Measurements from ENCODE around the gene PPARGC1A. TPM values are rescaled to one million over a fixed set of nuclear protein-coding genes. Genes with fewer than 3 reads are reported as not detected.
A peak's percentile ranks its signal among the peaks of the same experiment; 100 is the strongest.

The PPARGC1A gene
- total RNA-seq, 1 experiment from 2014 or later, result 1.9 TPM

DNA sequence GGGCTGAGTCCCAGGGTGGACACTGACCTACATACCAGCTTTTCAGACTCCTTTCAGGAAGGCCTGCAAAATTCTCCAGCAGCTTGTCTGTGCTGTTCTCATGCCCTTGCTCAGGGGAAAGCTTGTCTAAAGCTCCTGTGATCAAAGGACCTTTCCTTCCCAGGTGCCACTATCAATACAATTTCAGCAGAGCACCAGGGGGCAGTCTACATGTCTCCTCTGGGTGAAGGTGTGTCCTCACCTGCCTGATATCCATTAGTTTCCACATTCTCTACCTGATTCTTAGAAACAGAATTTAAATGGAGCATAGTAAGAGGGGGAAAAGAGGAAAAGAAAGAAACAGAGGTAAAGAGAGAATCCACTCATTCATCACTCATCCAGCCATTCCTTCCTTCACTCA, 114.2 kb downstream of the PPARGC1A start:
- CTCF ChIA-PET, result interaction anchor here (0.7 to 1.4 kb wide), 5 partner anchors 8 to 840 kb away, joined by 3 to 6 read pairs (median 3); no protein-coding TSS in a partner anchor
- H3K27ac Mint-ChIP-seq, result no peak overlapping the region

GRCh38 chr4:23774909-23775308, 114.9 kb downstream of the PPARGC1A start:
- Mint-ChIP-seq H3K9me3 (no peaks in the 10 kb centered on the region), H3K36me3 (no peaks in the 10 kb centered on the region), H3K4me3 (no peak overlapping the region), H3K27ac (no peak overlapping the region), H3K27me3 (ENCODE audit: low read depth) (no peaks in the 10 kb centered on the region), H3K4me1 (peaks cover 33% of the 10 kb centered on the region)
- TF ChIP-seq, protein P1, sequence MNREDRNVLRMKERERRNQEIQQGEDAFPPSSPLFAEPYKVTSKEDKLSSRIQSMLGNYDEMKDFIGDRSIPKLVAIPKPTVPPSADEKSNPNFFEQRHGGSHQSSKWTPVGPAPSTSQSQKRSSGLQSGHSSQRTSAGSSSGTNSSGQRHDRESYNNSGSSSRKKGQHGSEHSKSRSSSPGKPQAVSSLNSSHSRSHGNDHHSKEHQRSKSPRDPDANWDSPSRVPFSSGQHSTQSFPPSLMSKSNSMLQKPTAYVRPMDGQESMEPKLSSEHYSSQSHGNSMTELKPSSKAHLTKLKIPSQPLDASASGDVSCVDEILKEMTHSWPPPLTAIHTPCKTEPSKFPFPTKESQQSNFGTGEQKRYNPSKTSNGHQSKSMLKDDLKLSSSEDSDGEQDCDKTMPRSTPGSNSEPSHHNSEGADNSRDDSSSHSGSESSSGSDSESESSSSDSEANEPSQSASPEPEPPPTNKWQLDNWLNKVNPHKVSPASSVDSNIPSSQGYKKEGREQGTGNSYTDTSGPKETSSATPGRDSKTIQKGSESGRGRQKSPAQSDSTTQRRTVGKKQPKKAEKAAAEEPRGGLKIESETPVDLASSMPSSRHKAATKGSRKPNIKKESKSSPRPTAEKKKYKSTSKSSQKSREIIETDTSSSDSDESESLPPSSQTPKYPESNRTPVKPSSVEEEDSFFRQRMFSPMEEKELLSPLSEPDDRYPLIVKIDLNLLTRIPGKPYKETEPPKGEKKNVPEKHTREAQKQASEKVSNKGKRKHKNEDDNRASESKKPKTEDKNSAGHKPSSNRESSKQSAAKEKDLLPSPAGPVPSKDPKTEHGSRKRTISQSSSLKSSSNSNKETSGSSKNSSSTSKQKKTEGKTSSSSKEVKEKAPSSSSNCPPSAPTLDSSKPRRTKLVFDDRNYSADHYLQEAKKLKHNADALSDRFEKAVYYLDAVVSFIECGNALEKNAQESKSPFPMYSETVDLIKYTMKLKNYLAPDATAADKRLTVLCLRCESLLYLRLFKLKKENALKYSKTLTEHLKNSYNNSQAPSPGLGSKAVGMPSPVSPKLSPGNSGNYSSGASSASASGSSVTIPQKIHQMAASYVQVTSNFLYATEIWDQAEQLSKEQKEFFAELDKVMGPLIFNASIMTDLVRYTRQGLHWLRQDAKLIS (CRISPR knock-in tag; IDR thresholded peaks at IDR 0.05; ENCODE audit: borderline replicate concordance), result no peak
- TF ChIP-seq CREB1 (CRISPR knock-in tag; IDR thresholded peaks at IDR 0.05) (no peak), SMAD3 (CRISPR knock-in tag; IDR thresholded peaks at IDR 0.05; ENCODE audit: borderline replicate concordance) (no peak), SOX15 (CRISPR knock-in tag; IDR thresholded peaks at IDR 0.05) (no peak), ZNF121 (CRISPR knock-in tag; IDR thresholded peaks at IDR 0.05) (no peak), ZNF396 (CRISPR knock-in tag; IDR thresholded peaks at IDR 0.05; ENCODE audit: borderline replicate concordance) (no peak), E2F4 (CRISPR knock-in tag; IDR thresholded peaks at IDR 0.05; ENCODE audit: borderline replicate concordance, low read depth) (no peak), OVOL2 (CRISPR knock-in tag; IDR thresholded peaks at IDR 0.05; ENCODE audit: borderline replicate concordance) (no peak), ZNF317 (CRISPR knock-in tag; IDR thresholded peaks at IDR 0.05; ENCODE audit: borderline replicate concordance, low read depth) (no peak), TCF7 (CRISPR knock-in tag; IDR thresholded peaks at IDR 0.05; ENCODE audit: low read depth) (no peak), ZNF671 (CRISPR knock-in tag; IDR thresholded peaks at IDR 0.05) (no peak)
- TF ChIP-seq, protein P2, sequence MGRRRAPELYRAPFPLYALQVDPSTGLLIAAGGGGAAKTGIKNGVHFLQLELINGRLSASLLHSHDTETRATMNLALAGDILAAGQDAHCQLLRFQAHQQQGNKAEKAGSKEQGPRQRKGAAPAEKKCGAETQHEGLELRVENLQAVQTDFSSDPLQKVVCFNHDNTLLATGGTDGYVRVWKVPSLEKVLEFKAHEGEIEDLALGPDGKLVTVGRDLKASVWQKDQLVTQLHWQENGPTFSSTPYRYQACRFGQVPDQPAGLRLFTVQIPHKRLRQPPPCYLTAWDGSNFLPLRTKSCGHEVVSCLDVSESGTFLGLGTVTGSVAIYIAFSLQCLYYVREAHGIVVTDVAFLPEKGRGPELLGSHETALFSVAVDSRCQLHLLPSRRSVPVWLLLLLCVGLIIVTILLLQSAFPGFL (CRISPR knock-in tag; IDR thresholded peaks at IDR 0.05; ENCODE audit: borderline replicate concordance), result no peak
- TF ChIP-seq, protein P3, sequence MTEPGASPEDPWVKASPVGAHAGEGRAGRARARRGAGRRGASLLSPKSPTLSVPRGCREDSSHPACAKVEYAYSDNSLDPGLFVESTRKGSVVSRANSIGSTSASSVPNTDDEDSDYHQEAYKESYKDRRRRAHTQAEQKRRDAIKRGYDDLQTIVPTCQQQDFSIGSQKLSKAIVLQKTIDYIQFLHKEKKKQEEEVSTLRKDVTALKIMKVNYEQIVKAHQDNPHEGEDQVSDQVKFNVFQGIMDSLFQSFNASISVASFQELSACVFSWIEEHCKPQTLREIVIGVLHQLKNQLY (CRISPR knock-in tag; IDR thresholded peaks at IDR 0.05), result no peak
- TF ChIP-seq, protein P4, sequence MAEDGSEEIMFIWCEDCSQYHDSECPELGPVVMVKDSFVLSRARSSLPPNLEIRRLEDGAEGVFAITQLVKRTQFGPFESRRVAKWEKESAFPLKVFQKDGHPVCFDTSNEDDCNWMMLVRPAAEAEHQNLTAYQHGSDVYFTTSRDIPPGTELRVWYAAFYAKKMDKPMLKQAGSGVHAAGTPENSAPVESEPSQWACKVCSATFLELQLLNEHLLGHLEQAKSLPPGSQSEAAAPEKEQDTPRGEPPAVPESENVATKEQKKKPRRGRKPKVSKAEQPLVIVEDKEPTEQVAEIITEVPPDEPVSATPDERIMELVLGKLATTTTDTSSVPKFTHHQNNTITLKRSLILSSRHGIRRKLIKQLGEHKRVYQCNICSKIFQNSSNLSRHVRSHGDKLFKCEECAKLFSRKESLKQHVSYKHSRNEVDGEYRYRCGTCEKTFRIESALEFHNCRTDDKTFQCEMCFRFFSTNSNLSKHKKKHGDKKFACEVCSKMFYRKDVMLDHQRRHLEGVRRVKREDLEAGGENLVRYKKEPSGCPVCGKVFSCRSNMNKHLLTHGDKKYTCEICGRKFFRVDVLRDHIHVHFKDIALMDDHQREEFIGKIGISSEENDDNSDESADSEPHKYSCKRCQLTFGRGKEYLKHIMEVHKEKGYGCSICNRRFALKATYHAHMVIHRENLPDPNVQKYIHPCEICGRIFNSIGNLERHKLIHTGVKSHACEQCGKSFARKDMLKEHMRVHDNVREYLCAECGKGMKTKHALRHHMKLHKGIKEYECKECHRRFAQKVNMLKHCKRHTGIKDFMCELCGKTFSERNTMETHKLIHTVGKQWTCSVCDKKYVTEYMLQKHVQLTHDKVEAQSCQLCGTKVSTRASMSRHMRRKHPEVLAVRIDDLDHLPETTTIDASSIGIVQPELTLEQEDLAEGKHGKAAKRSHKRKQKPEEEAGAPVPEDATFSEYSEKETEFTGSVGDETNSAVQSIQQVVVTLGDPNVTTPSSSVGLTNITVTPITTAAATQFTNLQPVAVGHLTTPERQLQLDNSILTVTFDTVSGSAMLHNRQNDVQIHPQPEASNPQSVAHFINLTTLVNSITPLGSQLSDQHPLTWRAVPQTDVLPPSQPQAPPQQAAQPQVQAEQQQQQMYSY (CRISPR knock-in tag; IDR thresholded peaks at IDR 0.05), result no peak
- ATAC-seq, result no peak
- ChIA-PET CTCF (interaction anchor here (0.7 to 1.4 kb wide), 4 partner anchors 8 to 841 kb away, joined by 3 to 6 read pairs (median 4); no protein-coding TSS in a partner anchor), POLR2A (no interaction called here)
- DNase-seq (ENCODE audit: low spot score), result no peak

More for the DNA sequence above, 114.2 kb downstream of the PPARGC1A start:
- TF ChIP-seq ATF3 (CRISPR knock-in tag; conservative IDR thresholded peaks at IDR 0.05) (no peak), ZNF423 (CRISPR knock-in tag; IDR thresholded peaks at IDR 0.05) (0 out of 2 replicates have a peak, but pooled peaks have one; percentile 25), JUN (CRISPR knock-in tag; IDR thresholded peaks at IDR 0.05) (no peak)
- Mint-ChIP-seq H3K4me3 (no peak overlapping the region), H3K27me3 (ENCODE audit: low read depth) (no peaks in the 10 kb centered on the region), H3K4me1 (peaks cover 33% of the 10 kb centered on the region), H3K9me3 (no peaks in the 10 kb centered on the region), H3K36me3 (no peaks in the 10 kb centered on the region)
- DNase-seq (ENCODE audit: low spot score) (no peak), ATAC-seq (peak; percentile 36)
- POLR2A ChIA-PET, result no interaction called here
